GM19397 (cell line): ENCODE data around the gene FZR1.

Experiments
- ATAC-seq: cut with Tn5 transposase; IDR thresholded peaks from one replicate; pipeline ENCODE4 v1.9.1; 2021; ENCODE audit warnings: mild to moderate bottlenecking, moderate library complexity; ENCODE audit not compliant: unreplicated experiment

Gene FZR1

GRCh38 chr19:3512562-3513228 lies 6.6 kb downstream of the FZR1 start:
- ATAC-seq: no peak

GRCh38 chr19:3513229-3514140 lies 7.4 kb downstream of the FZR1 start:
- ATAC-seq: no peak

GRCh38 chr19:3514930-3515329 lies 8.8 kb downstream of the FZR1 start:
- no peak for ATAC-seq

GRCh38 chr19:3515891-3516422 lies 9.8 kb downstream of the FZR1 start:
- ATAC-seq: no peak

- ATAC-seq: no peak
These were observed 10.6 kb downstream of the FZR1 start for GRCh38 chr19:3516675-3517207.

- no peak for ATAC-seq
These were observed 11.5 kb downstream of the FZR1 start for GRCh38 chr19:3517638-3518037.

- ATAC-seq: no peak
These were observed 12.1 kb downstream of the FZR1 start for GRCh38 chr19:3518255-3518654.

- ATAC-seq: no peak
These were observed 12.5 kb downstream of the FZR1 start for GRCh38 chr19:3518659-3519058.

GRCh38 chr19:3519126-3519525 lies 13.0 kb downstream of the FZR1 start:
- no peak for ATAC-seq

- ATAC-seq: no peak
These were observed 14.3 kb downstream of the FZR1 start for GRCh38 chr19:3520166-3521103.

GRCh38 chr19:3521104-3521445 lies 15.0 kb downstream of the FZR1 start:
- no peak for ATAC-seq

GRCh38 chr19:3522421-3523360 lies 16.6 kb downstream of the FZR1 start:
- ATAC-seq: no peak

GRCh38 chr19:3523361-3524077 lies 17.4 kb downstream of the FZR1 start:
- no peak for ATAC-seq

GRCh38 chr19:3524078-3524842 lies 18.1 kb downstream of the FZR1 start:
- ATAC-seq: no peak

GRCh38 chr19:3524904-3525451 lies 18.9 kb downstream of the FZR1 start:
- ATAC-seq: no peak

GRCh38 chr19:3526507-3527237 lies 20.6 kb downstream of the FZR1 start:
- no peak for ATAC-seq

GRCh38 chr19:3527238-3527910 lies 21.3 kb downstream of the FZR1 start:
- no peak for ATAC-seq
